Breast epithelium (tissue), 3 donors: ENCODE results near the gene DGUOK.

Experiments
- POLR2A ChIP-seq: fragments of 450-650 bp; IDR thresholded peaks from one replicate; pipeline ENCODE4 v1.6.1; 2016; ENCODE audit warnings: antibody characterized with exemption, mild to moderate bottlenecking, moderate library complexity
- TF ChIP-seq, protein P1 (sequence below), 3 donors: fragments of 450-650 bp; IDR thresholded peaks; one replicate each; pipeline ENCODE4 v1.5.1; 2016 to 2017; ENCODE audit warnings: antibody characterized with exemption in 3 of 3, mild to moderate bottlenecking in 3 of 3, moderate library complexity in 3 of 3

DNA sequence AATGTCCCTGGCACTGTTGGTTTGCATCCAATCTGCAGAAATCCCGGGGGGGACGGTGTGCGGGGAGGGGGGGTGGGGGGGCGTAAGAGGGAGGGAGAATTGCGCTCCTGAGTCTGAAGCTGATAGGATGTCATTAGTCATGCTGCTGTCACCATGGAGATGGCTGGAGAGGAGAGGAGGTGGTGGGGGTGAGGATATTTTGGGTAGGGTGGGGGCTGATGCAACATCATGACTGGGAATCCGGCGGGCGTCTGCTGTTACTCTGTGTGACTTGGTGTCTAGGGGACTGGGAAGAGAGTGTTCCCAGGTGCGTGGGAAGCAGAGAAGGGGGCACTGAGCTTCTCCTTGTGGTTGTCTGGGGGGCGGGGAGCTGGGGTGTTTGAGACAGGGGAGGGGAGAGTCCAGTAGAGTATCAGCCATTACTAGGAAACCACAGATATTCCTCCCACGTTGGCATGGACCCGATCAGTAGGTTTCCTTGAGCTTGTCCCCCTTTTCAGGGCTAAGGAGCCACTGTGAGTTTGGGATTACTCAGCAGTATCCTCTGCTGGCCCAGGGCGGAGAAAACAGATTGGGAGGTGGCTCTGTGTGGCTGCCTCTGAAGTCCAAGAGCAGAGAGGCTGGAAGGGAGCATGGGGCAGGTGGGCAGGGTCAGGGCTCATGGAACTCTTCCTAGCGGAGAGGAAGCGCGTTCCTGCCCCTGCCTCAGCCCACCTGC is 77.0 kb downstream of the DGUOK start:
- TF ChIP-seq, protein P1, sequence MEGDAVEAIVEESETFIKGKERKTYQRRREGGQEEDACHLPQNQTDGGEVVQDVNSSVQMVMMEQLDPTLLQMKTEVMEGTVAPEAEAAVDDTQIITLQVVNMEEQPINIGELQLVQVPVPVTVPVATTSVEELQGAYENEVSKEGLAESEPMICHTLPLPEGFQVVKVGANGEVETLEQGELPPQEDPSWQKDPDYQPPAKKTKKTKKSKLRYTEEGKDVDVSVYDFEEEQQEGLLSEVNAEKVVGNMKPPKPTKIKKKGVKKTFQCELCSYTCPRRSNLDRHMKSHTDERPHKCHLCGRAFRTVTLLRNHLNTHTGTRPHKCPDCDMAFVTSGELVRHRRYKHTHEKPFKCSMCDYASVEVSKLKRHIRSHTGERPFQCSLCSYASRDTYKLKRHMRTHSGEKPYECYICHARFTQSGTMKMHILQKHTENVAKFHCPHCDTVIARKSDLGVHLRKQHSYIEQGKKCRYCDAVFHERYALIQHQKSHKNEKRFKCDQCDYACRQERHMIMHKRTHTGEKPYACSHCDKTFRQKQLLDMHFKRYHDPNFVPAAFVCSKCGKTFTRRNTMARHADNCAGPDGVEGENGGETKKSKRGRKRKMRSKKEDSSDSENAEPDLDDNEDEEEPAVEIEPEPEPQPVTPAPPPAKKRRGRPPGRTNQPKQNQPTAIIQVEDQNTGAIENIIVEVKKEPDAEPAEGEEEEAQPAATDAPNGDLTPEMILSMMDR (IDR thresholded peaks at IDR 0.05), result no peak
- TF ChIP-seq POLR2A, result no peak
